Liver (tissue), 9 donors: ENCODE data around the gene TP53I13. TPM values are rescaled to one million over a fixed set of nuclear protein-coding genes. Genes with fewer than 3 reads are reported as not detected.

Source experiments
- DNase-seq: peaks from one replicate; pipeline ENCODE4 v3.0.0-alpha.2; 2017; ENCODE audit warnings: low spot score
- H3K27ac ChIP-seq, 2 donors: one replicate each; pipeline ENCODE4 v1.7.0; 2013; ENCODE audit warnings: inconsistent platforms in 2 of 2, low read length in 2 of 2, control low read depth in 1 of 2, low read depth in 1 of 2, mild to moderate bottlenecking in 1 of 2
- H3K27me3 ChIP-seq, 4 donors: one replicate each; pipeline versions ENCODE4 v1.6.1 to v1.7.0; 2013; ENCODE audit warnings: low read length in 3 of 4, inconsistent platforms in 1 of 4, mild to moderate bottlenecking in 1 of 4, moderate library complexity in 1 of 4; ENCODE audit not compliant: control insufficient read depth in 4 of 4, insufficient read depth in 4 of 4
- H3K36me3 ChIP-seq, 4 donors: one replicate each; pipeline versions ENCODE4 v1.6.1 to v1.7.0; 2013; ENCODE audit warnings: low read length in 3 of 4, mild to moderate bottlenecking in 3 of 4, low read depth in 1 of 4, moderate library complexity in 1 of 4; ENCODE audit not compliant: control insufficient read depth in 4 of 4, insufficient read depth in 3 of 4
- H3K4me1 ChIP-seq, 4 donors: one replicate each; pipeline versions ENCODE4 v1.6.1 to v1.7.0; 2013; ENCODE audit warnings: low read length in 3 of 4, mild to moderate bottlenecking in 3 of 4, moderate library complexity in 1 of 4; ENCODE audit not compliant: control insufficient read depth in 4 of 4, insufficient read depth in 4 of 4
- H3K4me3 ChIP-seq, 3 donors: one replicate each; pipeline versions ENCODE4 v1.6.1 to v1.7.0; 2013; ENCODE audit warnings: low read length in 3 of 3, control low read depth in 1 of 3, low read depth in 1 of 3, mild to moderate bottlenecking in 1 of 3
- H3K9ac ChIP-seq, 2 donors: one replicate each; pipeline ENCODE4 v1.7.0; 2013; ENCODE audit warnings: low read length in 2 of 2, mild to moderate bottlenecking in 2 of 2, moderate library complexity in 2 of 2, control low read depth in 1 of 2, low read depth in 1 of 2
- H3K9me3 ChIP-seq, 4 donors: one replicate each; pipeline versions ENCODE4 v1.6.1 to v1.7.0; 2013; ENCODE audit warnings: low read length in 3 of 4; ENCODE audit not compliant: control insufficient read depth in 4 of 4
- EGR1 ChIP-seq, 2 donors: IDR thresholded peaks; 2 replicates each; pipeline ENCODE4 v1.6.1; 2016 to 2018; ENCODE audit warnings: antibody characterized with exemption in 2 of 2, low read depth in 2 of 2
- FOXA1 ChIP-seq: IDR thresholded peaks from 2 replicates; pipeline ENCODE4 v1.6.1; 2016; ENCODE audit warnings: antibody characterized with exemption
- FOXA2 ChIP-seq: IDR thresholded peaks from 2 replicates; pipeline ENCODE4 v1.6.1; 2016; ENCODE audit warnings: antibody characterized with exemption
- GABPA ChIP-seq, 2 donors: IDR thresholded peaks in 1 of 2; conservative IDR thresholded peaks in 1 of 2; 2 replicates each; pipeline ENCODE4 v1.6.1; 2016; ENCODE audit warnings: antibody characterized with exemption in 2 of 2, mild to moderate bottlenecking in 1 of 2, moderate library complexity in 1 of 2
- HNF4A ChIP-seq, 2 donors: conservative IDR thresholded peaks; 2 replicates each; pipeline ENCODE4 v1.6.1; 2016; ENCODE audit warnings: antibody characterized with exemption in 2 of 2, mild to moderate bottlenecking in 2 of 2
- HNF4G ChIP-seq: IDR thresholded peaks from 2 replicates; pipeline ENCODE4 v1.6.1; 2016; ENCODE audit warnings: antibody characterized with exemption
- JUND ChIP-seq, 2 donors: IDR thresholded peaks; 2 replicates each; pipeline ENCODE4 v1.6.1; 2016; ENCODE audit warnings: antibody characterized with exemption in 2 of 2
- NR2F2 ChIP-seq: IDR thresholded peaks from 2 replicates; pipeline ENCODE4 v1.6.1; 2016; ENCODE audit warnings: antibody characterized with exemption
- RAD21 ChIP-seq, 2 donors: IDR thresholded peaks; 2 replicates each; pipeline ENCODE4 v1.6.1; 2016; ENCODE audit warnings: antibody characterized with exemption in 2 of 2, mild to moderate bottlenecking in 2 of 2
- RXRA ChIP-seq, 2 donors: IDR thresholded peaks; 2 replicates each; pipeline ENCODE4 v1.6.1; 2017 to 2018; ENCODE audit warnings: antibody characterized with exemption in 2 of 2, mild to moderate bottlenecking in 1 of 2
- SP1 ChIP-seq: IDR thresholded peaks from 2 replicates; pipeline ENCODE4 v1.6.1; 2018; ENCODE audit warnings: antibody characterized with exemption, mild to moderate bottlenecking
- TAF1 ChIP-seq: conservative IDR thresholded peaks from 2 replicates; pipeline ENCODE4 v1.6.1; 2016; ENCODE audit warnings: antibody characterized with exemption, mild to moderate bottlenecking
- YY1 ChIP-seq: IDR thresholded peaks from 2 replicates; pipeline ENCODE4 v1.6.1; 2016; ENCODE audit warnings: antibody characterized with exemption, mild to moderate bottlenecking
- WGBS: extraction: QIAGEN DNeasy Blood & Tissue Kit; methylation state at CpG from one replicate; pipeline ENCODE4 v1.1.7; 2013; 5-methylcytosine and 5-hydroxymethylcytosine counted together
- polyA plus RNA-seq, 2 donors: library from polyadenylated mRNA; stranded (reverse) in 1 of 2; unstranded in 1 of 2; fragments of 200-250 nt in 1 of 2; fragments of >200 nt in 1 of 2; fragmentation: Nextera tagmentation in 1 of 2; extraction: Ambion mirVana in 1 of 2; gene quantifications; one replicate each; pipeline versions ENCODE4 v1.2.1 to v1.2.3, GENCODE V29; 2013 to 2015
- total RNA-seq, 2 donors: library from RNA; depleted of rRNA; stranded (reverse); fragments of >200 nt; gene quantifications; one replicate each; pipeline ENCODE4 v1.2.3, GENCODE V29; 2014
- TF ChIP-seq, protein P1 (sequence below): IDR thresholded peaks from 2 replicates; pipeline ENCODE4 v1.6.1; 2016; ENCODE audit warnings: antibody characterized with exemption, mild to moderate bottlenecking
- TF ChIP-seq, protein P2 (sequence below): IDR thresholded peaks from 2 replicates; pipeline ENCODE4 v1.6.1; 2016; ENCODE audit warnings: antibody characterized with exemption
- TF ChIP-seq, protein P3 (sequence below): fragments of 150-350 bp; IDR thresholded peaks from 2 replicates; pipeline ENCODE4 v1.5.1; 2017; ENCODE audit warnings: improper control_type of control experiment, low read depth, low read length; ENCODE audit not compliant: missing input control
- TF ChIP-seq, protein P4 (sequence below): IDR thresholded peaks from 2 replicates; pipeline ENCODE4 v1.6.1; 2016; ENCODE audit warnings: antibody characterized with exemption
- TF ChIP-seq, protein P5 (sequence below): IDR thresholded peaks from 2 replicates; pipeline ENCODE4 v1.6.1; 2016; ENCODE audit warnings: antibody characterized with exemption
- donor health status: healthy.
- donor health status: healthy.
- donor health status: healthy.
- donor health status: healthy.
- donor health status: healthy.

The TP53I13 gene
- total and polyA plus RNA-seq, 4 donors = 12.2 to 42.6 (median 24.5) TPM

DNA sequence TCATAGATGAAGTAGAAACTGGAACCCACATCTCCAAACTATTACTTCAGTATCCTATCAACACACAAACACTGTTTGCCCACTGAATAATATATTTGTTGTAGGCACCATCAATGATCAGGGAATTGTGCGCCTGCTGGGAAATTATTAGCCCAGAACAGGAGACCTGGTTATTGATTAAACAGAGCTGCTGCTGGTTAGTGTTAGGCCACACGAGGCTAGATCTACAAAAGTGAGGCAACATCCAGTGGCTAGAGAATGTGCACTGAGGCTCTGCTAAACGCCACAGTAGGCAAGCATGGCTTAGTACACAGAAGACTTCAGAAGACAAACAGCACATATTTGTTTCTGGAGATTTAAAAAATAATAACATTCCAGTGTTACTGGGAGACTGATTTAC lies 12.7 kb upstream of the TP53I13 start:
- 31% methylated on average over 3 of the region's 3 CpGs for WGBS
- TF ChIP-seq FOXA2 (peak; percentile 64), NR2F2 (no peak), TAF1 (peak; percentile 34), JUND (IDR thresholded peaks at IDR 0.05) (peak; percentile 46), RAD21 (IDR thresholded peaks at IDR 0.05) (peak; percentile 33 to 51), YY1 (peak; percentile 74), GABPA (IDR thresholded peaks at IDR 0.05 in 1 of 2, conservative IDR thresholded peaks at IDR 0.05 in 1 of 2) (peak in 1 of 2 donors; percentile 18), SP1 (peak; percentile 76), HNF4G (no peak), RXRA (IDR thresholded peaks at IDR 0.05) (peak; percentile 78 to 84), FOXA1 (peak; percentile 63), EGR1 (IDR thresholded peaks at IDR 0.05; ENCODE audit: low read depth in 2 of 2) (peak in 1 of 2 donors; percentile 53), HNF4A (conservative IDR thresholded peaks at IDR 0.05) (peak; percentile 58 to 74)
- TF ChIP-seq, protein P1, sequence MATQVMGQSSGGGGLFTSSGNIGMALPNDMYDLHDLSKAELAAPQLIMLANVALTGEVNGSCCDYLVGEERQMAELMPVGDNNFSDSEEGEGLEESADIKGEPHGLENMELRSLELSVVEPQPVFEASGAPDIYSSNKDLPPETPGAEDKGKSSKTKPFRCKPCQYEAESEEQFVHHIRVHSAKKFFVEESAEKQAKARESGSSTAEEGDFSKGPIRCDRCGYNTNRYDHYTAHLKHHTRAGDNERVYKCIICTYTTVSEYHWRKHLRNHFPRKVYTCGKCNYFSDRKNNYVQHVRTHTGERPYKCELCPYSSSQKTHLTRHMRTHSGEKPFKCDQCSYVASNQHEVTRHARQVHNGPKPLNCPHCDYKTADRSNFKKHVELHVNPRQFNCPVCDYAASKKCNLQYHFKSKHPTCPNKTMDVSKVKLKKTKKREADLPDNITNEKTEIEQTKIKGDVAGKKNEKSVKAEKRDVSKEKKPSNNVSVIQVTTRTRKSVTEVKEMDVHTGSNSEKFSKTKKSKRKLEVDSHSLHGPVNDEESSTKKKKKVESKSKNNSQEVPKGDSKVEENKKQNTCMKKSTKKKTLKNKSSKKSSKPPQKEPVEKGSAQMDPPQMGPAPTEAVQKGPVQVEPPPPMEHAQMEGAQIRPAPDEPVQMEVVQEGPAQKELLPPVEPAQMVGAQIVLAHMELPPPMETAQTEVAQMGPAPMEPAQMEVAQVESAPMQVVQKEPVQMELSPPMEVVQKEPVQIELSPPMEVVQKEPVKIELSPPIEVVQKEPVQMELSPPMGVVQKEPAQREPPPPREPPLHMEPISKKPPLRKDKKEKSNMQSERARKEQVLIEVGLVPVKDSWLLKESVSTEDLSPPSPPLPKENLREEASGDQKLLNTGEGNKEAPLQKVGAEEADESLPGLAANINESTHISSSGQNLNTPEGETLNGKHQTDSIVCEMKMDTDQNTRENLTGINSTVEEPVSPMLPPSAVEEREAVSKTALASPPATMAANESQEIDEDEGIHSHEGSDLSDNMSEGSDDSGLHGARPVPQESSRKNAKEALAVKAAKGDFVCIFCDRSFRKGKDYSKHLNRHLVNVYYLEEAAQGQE = peak; percentile 57
- TF ChIP-seq, protein P2, sequence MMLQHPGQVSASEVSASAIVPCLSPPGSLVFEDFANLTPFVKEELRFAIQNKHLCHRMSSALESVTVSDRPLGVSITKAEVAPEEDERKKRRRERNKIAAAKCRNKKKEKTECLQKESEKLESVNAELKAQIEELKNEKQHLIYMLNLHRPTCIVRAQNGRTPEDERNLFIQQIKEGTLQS = peak; percentile 68
- TF ChIP-seq, protein P3, sequence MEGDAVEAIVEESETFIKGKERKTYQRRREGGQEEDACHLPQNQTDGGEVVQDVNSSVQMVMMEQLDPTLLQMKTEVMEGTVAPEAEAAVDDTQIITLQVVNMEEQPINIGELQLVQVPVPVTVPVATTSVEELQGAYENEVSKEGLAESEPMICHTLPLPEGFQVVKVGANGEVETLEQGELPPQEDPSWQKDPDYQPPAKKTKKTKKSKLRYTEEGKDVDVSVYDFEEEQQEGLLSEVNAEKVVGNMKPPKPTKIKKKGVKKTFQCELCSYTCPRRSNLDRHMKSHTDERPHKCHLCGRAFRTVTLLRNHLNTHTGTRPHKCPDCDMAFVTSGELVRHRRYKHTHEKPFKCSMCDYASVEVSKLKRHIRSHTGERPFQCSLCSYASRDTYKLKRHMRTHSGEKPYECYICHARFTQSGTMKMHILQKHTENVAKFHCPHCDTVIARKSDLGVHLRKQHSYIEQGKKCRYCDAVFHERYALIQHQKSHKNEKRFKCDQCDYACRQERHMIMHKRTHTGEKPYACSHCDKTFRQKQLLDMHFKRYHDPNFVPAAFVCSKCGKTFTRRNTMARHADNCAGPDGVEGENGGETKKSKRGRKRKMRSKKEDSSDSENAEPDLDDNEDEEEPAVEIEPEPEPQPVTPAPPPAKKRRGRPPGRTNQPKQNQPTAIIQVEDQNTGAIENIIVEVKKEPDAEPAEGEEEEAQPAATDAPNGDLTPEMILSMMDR = no peak
- TF ChIP-seq, protein P4, sequence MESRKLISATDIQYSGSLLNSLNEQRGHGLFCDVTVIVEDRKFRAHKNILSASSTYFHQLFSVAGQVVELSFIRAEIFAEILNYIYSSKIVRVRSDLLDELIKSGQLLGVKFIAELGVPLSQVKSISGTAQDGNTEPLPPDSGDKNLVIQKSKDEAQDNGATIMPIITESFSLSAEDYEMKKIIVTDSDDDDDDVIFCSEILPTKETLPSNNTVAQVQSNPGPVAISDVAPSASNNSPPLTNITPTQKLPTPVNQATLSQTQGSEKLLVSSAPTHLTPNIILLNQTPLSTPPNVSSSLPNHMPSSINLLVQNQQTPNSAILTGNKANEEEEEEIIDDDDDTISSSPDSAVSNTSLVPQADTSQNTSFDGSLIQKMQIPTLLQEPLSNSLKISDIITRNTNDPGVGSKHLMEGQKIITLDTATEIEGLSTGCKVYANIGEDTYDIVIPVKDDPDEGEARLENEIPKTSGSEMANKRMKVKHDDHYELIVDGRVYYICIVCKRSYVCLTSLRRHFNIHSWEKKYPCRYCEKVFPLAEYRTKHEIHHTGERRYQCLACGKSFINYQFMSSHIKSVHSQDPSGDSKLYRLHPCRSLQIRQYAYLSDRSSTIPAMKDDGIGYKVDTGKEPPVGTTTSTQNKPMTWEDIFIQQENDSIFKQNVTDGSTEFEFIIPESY = peak; percentile 84
- TF ChIP-seq, protein P5, sequence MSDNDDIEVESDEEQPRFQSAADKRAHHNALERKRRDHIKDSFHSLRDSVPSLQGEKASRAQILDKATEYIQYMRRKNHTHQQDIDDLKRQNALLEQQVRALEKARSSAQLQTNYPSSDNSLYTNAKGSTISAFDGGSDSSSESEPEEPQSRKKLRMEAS = peak; percentile 79
- peak overlapping the region; percentile 4 to 39 for H3K27ac ChIP-seq

More for the DNA sequence above, 12.7 kb upstream of the TP53I13 start:
- H3K4me1 ChIP-seq = peaks cover 7 to 35% (median 27%) of the 10 kb centered on the region in 4 donors
- H3K9ac ChIP-seq = no peak overlapping the region
- no peak overlapping the region for H3K4me3 ChIP-seq
- DNase-seq = no peak
- H3K27me3 ChIP-seq = no peaks in the 10 kb centered on the region
- no peaks in the 10 kb centered on the region for H3K9me3 ChIP-seq
- no peaks in the 10 kb centered on the region for H3K36me3 ChIP-seq
